SK-N-DZ (cell line): ENCODE results near the gene F2RL1.

Source experiments
- small RNA-seq, 2 experiments: library from RNA; depleted of rRNA; stranded (forward); fragments of <200 nt; gene quantifications; one replicate each; pipeline ENCODE3, GENCODE V24; 2014

Gene F2RL1

Small RNA genes within 50 kb of the gene (small RNA-seq; reads per million reads assigned to genes)
- gene RN7SL208P = 0 reads per million in 2 experiments
